Stimulated activated CD4-positive, alpha-beta T cell treated with anti-CD3 and anti-CD28 coated beads, Interleukin-4, amount 100 ng/mL, for 48 hours (primary cell): Measurements from ENCODE around the gene PEPD.
"Not testable (repeated sequence)": the region's sequence is repeated elsewhere in the genome, so short reads cannot be mapped to it uniquely, and the experiment has no call there.

ENCODE experiments used
- DNase-seq, 2 donors: peaks; one replicate each; pipeline ENCODE4 v3.0.0-alpha.2; 2020; ENCODE audit warnings: low read depth in 2 of 2

PEPD gene

DNA sequence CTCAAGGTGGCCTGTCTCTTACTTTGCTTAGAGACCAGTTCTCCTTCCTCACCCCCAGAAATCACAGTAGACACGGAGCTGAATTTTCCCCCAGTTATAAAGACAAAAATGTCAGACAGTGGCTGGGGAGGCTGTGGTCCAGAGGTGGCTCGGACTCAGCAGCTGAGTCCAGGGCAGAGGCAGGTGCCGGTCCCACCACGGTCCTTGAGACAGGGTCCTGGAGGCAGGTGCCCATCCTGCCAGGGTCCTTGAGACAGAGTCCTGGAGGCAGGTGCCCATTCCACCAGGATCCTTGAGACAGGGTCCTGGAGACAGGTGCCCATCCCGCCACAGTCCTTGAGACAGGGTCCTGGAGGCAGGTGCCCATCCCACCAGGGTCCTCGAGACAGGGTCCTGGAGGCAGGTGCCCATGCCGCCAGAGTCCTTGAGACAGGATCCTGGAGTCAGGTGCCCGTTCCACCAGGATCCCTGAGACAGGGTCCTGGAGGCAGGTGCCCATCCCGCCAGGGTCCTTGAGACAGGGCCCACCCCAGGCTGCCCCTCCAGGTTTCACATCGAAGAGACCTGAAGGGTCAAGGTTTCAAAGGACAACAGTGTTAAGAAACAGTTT, 23.1 kb downstream of the PEPD start:
- no peak for DNase-seq

DNA sequence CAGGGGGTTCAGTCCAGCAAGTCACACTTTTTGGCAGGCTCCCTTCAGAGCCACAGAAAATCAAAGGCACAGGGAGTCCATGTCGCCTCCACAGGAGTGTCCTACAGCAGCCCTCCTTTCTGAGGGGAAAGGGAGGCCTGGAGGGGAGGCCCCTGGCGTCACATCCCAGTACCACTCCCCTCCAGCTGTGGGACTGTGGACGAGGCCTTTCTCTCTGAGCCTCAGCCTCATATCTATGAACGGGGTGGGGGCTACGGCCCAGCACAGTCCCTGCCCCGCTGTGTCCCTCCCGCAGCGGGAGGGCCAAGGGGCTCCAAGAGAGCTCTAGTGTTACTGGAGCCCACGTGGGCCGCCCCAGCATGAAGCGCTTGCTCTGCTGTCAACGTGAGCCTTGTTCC, 23.8 kb downstream of the PEPD start:
- no peak for DNase-seq

DNA sequence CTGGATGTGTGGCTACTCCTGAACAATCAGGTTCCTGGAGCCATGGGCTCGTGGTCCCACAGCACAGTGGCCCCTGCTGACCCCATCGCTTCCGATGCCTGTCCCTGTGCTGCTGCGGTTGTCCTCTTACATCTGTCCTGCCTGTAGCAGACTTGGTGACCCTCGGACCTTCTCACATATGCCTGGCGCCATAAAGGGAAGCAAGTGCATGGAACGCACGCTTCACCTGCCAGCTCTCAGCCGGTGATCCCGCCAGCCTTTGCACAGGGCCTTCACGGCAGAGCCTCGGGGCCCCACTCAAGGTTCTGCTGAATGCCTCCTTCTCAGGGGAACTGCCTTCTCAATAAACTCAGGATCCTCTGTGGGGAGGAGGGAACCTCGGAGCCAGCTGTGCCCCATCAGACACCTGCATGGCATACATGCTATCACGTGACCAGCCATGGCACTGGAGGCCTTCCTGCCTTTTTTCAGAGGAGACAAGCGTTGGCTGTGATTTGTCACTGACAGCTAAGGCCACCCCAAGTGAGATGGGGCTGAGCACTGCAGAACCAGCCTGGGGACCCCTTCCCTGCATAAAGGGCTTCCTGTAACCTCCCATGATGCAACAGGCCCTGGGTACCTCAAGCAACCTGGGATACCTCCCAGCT, 24.3 kb downstream of the PEPD start:
- no peak for DNase-seq

DNA sequence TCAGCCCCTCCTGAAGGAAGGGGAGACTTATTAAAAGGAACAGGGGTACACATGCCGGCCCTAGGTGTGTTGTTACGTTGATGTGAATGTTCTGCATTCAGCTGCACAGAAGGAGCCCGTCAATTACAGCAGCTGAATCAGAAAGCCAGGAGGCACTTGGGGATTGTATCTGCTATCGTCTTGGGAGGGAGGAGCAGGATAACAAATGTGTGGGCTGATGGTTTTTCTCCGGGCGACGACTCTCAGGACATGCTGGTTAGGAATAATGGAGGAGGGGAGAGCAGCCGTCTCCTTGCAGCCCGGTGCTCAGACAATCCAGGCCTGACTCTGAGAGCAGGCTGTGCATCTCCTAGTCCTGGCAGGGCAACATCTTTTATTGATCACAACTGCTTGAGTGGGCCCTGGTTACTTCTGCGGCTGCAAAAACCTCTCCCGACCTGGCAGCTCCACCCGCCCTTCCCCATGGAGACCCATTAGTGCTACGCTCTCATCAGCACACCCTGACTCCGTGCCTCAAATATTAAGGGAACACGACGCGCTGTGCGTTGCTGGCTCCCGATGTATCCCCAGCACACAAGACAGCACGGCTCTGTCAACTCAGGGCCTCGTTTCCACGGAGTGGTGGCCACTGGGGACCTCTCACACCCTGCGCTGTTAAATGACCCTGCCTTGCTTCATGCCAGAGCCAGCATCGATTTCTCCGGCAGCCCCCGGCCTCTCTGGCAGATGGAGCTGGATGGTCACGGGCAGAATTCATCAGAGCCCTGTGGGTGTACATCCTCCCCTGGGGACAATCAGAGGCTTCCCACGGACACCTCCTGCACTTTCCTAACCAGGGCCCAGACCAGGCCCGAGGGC, 25.3 kb downstream of the PEPD start:
- DNase-seq: no peak

DNA sequence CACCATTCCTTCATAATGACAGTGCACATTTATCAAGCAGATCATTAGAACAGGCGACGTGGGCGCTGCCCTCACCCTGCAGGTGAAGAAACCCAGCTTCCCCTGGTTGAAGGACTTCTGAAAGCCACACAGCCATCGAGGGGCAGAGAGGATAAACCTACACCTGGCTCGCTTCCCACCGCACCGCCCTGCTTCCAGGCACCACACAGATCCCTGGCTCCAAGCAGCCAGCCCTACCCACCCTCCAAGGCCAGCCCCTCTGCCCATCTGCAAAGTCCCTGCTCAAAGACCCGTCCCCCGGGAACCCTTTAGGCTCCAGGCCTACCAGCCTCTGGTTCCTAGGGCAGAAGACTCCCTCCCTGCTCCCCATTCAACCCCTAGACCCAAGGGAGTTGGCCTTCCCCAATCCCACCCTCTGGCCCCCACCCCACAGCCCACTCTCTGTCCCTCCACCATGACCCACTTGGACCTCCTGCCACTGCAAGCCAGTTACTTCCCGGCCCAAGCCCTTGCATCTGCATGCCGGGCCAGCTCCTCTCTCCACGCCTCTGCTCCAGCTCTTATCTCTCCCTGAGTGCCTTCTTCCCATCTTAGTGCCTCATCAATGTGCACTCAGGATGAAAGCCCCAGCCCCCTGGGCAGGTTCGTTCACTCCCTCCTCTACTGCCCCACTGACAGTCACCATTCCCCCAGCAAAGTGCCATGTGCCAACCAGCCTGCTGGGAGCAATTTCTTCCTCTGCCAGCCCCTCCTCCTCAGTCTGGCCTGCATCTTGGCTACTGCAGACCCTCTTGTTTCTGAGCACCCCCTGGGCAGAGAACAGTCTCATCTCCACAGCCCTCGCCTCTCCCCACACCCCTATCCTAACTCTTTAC, 28.0 kb downstream of the PEPD start:
- DNase-seq: no peak

DNA sequence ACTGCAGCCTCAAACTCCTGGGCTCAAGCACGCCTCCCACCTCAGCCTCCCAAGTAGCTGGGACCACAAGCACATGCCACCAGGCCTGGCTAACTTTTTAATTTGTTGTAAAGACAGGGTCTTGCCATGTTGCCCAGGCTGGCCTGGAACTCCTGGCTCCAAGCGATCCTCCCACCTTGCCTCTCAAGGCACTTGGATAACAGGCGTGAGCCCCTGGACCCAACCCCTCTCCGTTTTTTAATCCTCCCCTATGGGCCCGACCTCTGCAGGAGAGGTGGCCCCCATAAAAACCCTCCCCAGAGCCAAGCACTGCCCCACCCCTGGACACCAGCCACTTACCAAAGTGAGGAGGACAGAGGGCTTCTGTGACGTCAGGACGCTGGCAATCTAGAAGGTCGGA, 28.6 kb downstream of the PEPD start:
- DNase-seq: no peak

DNA sequence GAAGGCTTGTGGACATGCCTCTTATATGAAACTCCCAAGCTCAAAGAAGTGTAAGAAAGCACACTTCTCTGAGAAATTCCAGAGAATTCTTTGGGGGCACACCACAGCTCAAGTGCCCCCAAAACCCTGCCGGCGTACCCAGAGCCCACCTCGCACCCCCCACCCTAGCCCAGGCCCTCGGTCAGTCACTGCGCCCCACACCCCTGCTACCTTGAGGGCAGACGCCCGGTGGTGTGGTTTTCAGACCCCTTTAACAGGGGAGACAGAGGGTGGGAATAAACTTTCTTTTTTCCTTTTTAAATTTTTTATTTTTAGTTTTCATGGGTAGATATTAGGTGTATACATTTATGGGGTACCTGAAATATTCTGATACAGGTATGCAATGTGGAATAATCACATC, 29.5 kb downstream of the PEPD start:
- no peak for DNase-seq

DNA sequence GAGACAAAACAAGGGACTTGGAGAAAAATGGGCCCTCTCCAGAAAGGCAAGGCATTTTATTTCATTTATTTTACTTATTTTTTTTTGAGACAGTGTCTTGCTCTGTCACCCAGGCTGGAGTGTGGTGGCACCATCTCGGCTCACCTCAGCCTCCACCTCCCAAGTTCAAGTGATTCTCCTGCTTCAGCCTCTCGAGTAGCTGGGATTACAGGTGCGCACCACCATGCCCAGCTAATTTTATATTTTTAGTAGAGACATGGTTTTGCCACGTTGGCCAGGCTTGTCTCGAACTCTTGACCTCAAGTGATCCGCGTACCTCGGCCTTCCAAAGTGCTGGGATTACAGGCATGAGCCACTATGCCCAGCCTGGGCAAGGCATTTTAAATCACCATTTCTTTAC, 31.0 kb downstream of the PEPD start:
- not testable (repeated sequence) for DNase-seq

DNA sequence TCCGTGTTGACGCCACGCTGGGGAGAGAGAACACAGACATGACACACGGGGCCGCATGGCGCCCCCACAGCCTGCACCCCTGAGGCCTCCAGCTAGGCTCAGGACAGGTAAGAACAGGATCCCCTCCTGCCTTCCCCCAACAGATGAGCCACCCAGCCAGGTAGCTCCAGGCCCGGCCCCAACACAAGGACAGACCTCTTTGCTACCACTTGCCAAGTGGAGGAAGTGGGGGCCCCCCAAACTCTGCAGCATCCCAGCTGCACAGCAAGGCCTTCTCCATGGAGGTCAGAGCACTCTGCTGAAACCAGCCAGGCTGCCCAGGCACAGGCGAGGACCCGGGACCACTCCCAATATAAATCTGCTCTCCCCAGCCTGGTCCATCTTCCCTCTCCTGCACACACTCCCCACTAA, 31.5 kb downstream of the PEPD start:
- no peak for DNase-seq

DNA sequence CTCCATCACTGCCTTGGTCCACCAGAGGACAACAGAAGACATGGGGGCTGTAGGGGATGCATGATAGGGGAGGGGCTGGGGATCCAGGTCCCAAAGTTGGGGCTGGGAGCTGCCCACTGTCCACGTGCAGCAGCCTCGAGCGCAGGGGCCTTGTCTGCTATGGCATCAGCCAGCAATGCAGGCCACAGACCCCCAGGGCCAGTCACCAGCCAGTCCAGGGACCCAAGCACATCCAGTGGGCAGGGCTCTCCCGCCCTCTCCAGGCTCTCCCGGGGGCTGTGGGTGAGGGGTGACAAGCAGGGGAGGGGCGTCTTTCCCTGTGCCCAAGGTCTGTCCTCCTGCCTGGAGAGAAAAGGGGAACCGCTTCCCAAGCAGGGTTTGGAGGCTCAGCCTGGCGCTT, 32.8 kb downstream of the PEPD start:
- no peak for DNase-seq

DNA sequence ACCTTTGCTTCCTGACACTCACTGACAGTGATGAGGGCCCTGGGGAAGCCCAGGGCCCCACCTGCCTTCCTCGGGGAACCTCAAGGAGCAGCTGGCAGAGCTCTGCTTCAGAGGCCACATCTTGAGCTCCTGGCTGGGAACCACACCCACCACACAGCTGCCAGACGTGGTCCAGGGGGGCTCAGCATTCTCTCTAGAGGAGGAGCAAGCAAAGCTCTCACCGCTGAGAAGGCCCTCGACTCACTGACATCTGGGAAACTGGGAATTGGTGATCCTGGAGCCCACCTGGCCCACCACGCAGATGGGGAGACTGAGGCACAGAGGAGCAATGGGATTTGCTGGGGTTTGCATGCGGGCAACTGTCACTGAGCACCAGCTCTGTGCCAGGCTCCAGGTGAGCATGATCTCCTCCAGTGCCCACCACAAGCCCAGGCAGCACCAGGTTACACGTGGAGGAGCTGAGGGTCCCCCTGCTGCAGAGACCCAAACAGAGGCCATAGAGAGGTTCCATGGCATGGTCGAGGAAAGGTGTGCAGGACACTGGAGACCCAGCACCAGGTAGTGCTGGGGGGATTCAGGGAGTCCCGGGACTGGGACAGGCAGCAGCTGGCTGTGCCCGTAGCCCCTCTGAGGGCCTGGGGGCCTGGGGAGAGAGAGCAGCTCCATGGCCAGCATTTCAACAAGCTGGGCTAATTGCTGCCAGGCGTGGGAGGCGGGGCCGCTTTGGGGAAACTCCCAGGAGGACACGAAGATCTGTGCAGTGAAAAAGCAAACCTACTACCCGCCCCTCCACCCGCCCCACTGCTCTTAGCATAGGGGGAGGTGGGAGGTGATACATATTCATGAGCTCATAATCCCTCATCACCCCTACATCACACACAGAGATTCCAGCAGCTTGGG, 33.4 kb downstream of the PEPD start:
- no peak for DNase-seq

DNA sequence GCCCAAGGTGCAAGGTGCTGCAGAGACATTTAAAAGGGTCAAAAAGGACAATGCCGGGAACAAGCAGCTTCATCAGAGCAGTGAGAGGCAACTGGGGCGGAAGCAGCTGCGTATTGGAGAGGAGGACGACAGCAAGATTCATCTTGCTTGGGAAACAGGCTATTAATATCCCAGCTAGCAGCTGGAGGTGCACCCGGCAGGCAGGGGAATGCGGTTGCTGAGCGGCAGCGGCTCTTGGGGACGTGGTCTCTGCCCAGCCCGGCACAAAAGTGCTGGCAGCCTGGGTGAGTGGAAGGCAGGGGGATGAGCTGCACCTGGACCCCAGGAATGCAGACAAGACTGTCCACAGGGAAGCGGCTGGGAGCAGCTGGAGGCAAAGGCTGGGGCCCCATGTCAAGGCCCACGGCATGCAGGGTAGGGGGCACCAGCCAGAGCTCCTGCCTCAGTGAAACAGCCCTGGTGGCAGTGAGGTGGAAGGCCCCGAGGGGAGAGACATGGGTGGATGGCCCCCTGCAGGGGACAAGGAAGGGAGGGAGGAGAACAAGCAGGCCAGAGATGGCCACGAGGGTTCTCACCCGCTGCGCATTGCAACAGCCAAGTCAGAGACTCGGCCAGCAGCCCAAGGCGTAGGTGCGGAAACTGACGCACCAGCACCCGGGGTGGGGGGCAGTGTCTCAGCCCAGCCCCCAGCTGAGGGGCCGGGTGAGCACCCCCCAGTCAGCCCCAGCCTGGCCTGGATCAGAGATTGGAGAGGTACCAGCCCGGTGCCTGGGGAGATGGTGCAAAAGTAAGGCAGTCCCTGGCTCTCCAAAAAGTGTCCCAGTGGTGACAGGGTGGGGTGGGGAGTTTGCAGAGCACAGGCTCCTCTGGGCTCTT, 34.4 kb downstream of the PEPD start:
- DNase-seq: no peak

DNA sequence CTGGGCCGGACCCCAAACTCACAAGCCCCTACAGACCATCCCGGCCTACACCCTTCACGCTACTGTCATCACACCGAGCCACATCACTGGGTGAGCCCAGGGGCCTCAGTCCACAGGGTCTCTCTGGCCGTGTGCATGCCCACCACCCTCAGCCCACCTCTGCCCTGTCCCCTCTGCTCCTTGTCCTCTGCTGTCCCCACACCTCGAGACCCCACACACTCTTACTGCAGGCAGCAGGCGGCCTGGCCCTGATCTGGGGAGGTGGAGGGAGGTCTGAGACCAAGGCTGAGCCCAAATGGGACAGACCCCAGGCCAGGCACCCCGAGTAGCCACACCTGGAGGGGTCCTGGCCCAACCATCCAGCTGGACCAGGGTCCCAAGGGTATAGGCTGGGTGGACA, 35.2 kb downstream of the PEPD start:
- no peak for DNase-seq

DNA sequence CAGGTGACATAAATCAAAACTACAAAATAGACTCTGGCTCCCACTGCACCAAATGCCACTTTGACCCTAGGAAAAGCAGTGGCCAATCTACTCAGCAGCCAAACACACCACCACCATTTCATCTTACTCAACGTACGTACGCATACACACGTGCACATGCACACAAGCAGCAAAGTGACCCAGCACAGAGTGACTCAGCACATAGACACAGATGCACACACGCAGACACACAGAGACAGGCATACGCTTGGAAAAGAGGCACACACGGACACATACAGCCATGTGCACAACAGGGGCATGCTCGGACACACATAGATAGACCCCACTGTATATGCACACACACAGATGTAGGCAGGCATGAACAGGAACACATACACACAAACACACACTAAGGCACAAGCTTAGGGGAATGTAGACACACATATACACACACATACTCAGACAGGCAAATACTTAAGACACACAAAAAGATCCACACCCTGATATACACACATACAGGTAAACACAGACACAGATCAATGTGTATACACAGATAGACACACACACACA, 37.3 kb downstream of the PEPD start:
- no peak for DNase-seq

DNA sequence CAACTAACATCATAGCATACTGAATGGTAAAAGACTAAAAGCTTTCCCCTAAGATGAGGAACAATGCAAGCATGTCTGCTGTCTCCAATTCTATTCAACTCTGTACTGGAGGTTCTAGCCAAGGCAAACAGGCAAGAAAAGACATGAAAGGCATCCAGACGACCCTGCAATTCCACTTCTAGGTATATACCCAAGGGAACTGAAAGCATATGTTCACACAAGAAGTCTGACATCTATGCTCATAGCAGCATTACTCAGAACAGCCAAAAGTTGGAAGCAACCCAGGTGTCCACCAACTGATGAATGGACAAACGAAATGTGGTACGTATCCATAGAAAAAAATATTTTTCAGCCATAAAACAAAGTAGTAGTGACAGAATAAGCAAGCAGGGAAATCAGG, 39.1 kb downstream of the PEPD start:
- DNase-seq: no peak

DNA sequence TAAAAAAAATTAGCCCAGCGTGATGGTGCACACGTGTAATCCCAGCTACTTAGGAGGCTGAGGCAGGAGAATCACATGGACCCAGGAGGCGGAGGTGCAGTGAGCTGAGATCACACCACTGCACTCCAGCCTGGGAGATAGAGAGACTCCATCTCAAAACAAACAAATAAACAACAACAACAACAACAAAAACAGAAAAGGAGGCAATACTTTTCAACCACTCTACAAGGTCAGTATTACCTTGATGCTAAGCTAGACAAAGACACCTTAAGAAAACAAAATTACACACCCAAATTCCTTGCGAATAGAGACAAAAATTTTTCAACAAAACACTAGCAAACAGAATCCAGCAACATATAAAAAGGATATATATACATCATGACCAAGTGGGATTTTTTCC, 39.7 kb downstream of the PEPD start:
- DNase-seq: no peak

DNA sequence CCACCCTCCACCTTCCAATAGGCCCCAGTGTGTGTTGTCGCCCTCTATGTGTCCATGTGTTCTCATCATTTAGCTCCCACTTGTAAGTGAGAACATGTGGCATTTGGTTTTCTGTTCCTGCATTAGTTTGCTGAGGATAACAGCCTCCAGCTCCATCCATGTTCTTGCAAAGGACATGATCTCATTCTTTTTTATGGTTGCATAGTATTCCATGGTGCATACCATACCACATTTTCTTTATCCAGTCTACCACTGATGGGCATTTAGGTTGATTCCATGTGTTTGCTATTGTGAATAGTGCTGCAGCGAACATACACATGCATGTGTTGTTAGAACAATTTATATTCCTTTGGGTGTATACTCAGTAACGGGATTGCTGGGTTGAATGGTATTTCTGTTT, 42.0 kb downstream of the PEPD start:
- DNase-seq: not testable (repeated sequence)

DNA sequence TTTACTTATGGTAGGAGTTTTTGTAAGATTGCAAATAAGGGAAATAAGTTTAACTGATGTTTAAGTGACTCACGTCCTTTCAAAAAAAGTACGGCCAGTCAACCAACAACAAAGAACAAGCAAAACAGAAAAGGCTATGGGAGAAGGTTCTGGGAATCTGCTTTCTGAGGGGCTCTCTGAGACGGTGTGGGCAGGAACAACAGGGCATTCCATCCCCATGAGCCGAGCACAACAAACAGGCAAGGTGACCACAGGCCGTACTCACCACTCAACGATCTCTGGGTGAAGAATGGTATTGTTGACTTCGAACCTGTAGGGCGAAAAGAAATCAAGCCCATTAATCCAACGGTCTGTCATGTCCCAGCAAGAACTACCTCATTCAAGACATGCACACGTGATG, 43.8 kb downstream of the PEPD start:
- no peak for DNase-seq

DNA sequence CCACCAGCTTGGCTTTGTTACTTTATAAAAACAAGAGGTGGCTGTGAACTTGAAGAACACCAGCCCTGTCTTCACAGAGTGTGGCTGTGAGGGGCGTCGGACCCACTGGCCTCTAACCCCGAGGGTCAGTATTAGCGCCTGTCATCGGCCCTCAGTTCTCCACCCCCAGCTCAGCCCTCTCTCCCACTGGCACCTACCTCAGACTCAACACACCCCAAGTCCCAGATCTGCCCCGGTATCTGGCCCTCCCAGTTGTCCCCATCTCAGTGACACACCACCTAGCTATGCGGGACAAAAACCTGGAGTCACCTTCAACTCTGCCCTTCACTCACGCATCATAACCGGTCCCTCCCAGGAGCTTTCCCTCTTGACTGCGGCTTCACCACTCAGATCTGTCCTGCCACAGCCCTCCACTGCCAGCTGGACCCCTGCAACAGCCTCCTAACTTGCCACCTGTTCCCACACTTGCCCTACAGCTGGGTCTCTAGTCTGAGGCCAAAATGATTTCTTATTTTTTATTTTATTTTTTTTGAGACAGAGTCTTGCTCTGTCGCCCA, 45.4 kb downstream of the PEPD start:
- DNase-seq: no peak
